CD4-positive, alpha-beta T cell treated with Interleukin-6 at 100 ng/mL for 8 hours (primary cell): ENCODE data around the gene TMEM165.
"Not testable (repeated sequence)": the region's sequence is repeated elsewhere in the genome, so short reads cannot be mapped to it uniquely, and the experiment has no call there.

Experiments used
- DNase-seq: peaks from one replicate; pipeline ENCODE4 v3.0.0-alpha.2; 2020; ENCODE audit warnings: mixed read lengths, low spot score

TMEM165 gene

GRCh38 chr4:55395529-55396307, at the start of gene TMEM165:
Gene TMEM165, plus strand, starts transcription at chr4:55395957. Its CDS starts 233 bp downstream, at chr4:55396190.
- DNase-seq, result peak; percentile 85

- DNase-seq, result peak; percentile 74
Observed at GRCh38 chr4:55345980-55346850, 49.5 kb upstream of the TMEM165 start, which contains the start of gene SRD5A3. Gene SRD5A3, plus strand, starts transcription at chr4:55346242. Its CDS starts 95 bp downstream, at chr4:55346337.

- no peak for DNase-seq
Observed at GRCh38 chr4:55346851-55347255, 48.9 kb upstream of the TMEM165 start.

- DNase-seq, result no peak
Observed at GRCh38 chr4:55347610-55348228, 48.0 kb upstream of the TMEM165 start.

- DNase-seq, result no peak
Observed at GRCh38 chr4:55348466-55348865, 47.3 kb upstream of the TMEM165 start.

GRCh38 chr4:55350870-55351269, 44.9 kb upstream of the TMEM165 start:
- not testable (repeated sequence) for DNase-seq

GRCh38 chr4:55351824-55352223, 43.9 kb upstream of the TMEM165 start:
- no peak for DNase-seq

- no peak for DNase-seq
Observed at GRCh38 chr4:55352726-55353125, 43.0 kb upstream of the TMEM165 start.

- DNase-seq, result not testable (repeated sequence)
Observed at GRCh38 chr4:55353228-55353747, 42.5 kb upstream of the TMEM165 start.

GRCh38 chr4:55354648-55355047, 41.1 kb upstream of the TMEM165 start:
- DNase-seq, result no peak

- no peak for DNase-seq
Observed at GRCh38 chr4:55355555-55355954, 40.2 kb upstream of the TMEM165 start.

- DNase-seq, result no peak
Observed at GRCh38 chr4:55356991-55357461, 38.7 kb upstream of the TMEM165 start.

- DNase-seq, result no peak
Observed at GRCh38 chr4:55358246-55358645, 37.5 kb upstream of the TMEM165 start.

GRCh38 chr4:55358668-55359067, 37.1 kb upstream of the TMEM165 start:
- peak; percentile 21 for DNase-seq

- no peak for DNase-seq
Observed at GRCh38 chr4:55359397-55359916, 36.3 kb upstream of the TMEM165 start.

GRCh38 chr4:55362938-55363337, 32.8 kb upstream of the TMEM165 start:
- DNase-seq, result not testable (repeated sequence)

- DNase-seq, result no peak
Observed at GRCh38 chr4:55363691-55364351, 31.9 kb upstream of the TMEM165 start.

- no peak for DNase-seq
Observed at GRCh38 chr4:55364691-55365344, 30.9 kb upstream of the TMEM165 start.

- no peak for DNase-seq
Observed at GRCh38 chr4:55365345-55365728, 30.4 kb upstream of the TMEM165 start.

GRCh38 chr4:55366621-55367020, 29.1 kb upstream of the TMEM165 start:
- no peak for DNase-seq
